PC-9 (cell line): ENCODE data around the gene VANGL2. TPM values are rescaled to one million over a fixed set of nuclear protein-coding genes. Genes with fewer than 3 reads are reported as not detected.

Experiments
- BruUV-seq: library from RNA; stranded (reverse); fragments of 400-500 nt; replicated peaks from 2 replicates; lab custom pipeline; 2021; lab: Mats Ljungman, UMichigan
- CTCF ChIA-PET: fragments of 300-600 bp; sonication (Branson Sonifier 250); formaldehyde crosslinking; loops from one replicate; lab custom pipeline; 2022; ENCODE audit warnings: antibody characterized with exemption; lab: Charles Lee
- POLR2A ChIA-PET: fragments of 300-600 bp; sonication (Branson Sonifier 250); formaldehyde crosslinking; loops from one replicate; lab custom pipeline; 2022; ENCODE audit warnings: antibody characterized with exemption; ENCODE audit not compliant: unreplicated experiment; lab: Charles Lee
- DNase-seq, 2 experiments: peaks; one replicate each; pipeline versions ENCODE4 v3.0.0 to v3.0.0-alpha.2; 2015 to 2022; ENCODE audit warnings: mixed read lengths in 1 of 2
- H2AFZ ChIP-seq: fragments of 200-600 bp; sonication (generic); 2 replicates; pipeline ENCODE4 v1.8.1; 2017; ENCODE audit warnings: antibody characterized with exemption
- H3F3A ChIP-seq: fragments of 200-600 bp; sonication (generic); 2 replicates; pipeline ENCODE4 v1.8.1; 2017; ENCODE audit warnings: antibody characterized with exemption, mild to moderate bottlenecking, low read depth; ENCODE audit not compliant: insufficient read depth
- H3K27ac ChIP-seq: fragments of 200-600 bp; sonication (generic); 2 replicates; pipeline ENCODE4 v1.6.1; 2016; ENCODE audit warnings: mixed run types
- H3K27me3 ChIP-seq: fragments of 200-600 bp; sonication (generic); 2 replicates; pipeline ENCODE4 v1.6.1; 2016; ENCODE audit warnings: low read depth, mixed run types; ENCODE audit not compliant: insufficient read depth
- H3K36me3 ChIP-seq: fragments of 200-600 bp; sonication (generic); 2 replicates; pipeline ENCODE4 v1.6.1; 2016; ENCODE audit warnings: low read depth, mixed run types
- H3K4me1 ChIP-seq: fragments of 200-600 bp; sonication (generic); replicated peaks from 2 replicates; pipeline ENCODE4 v1.6.1; 2016; ENCODE audit warnings: mixed run types; ENCODE audit not compliant: insufficient read depth
- H3K4me2 ChIP-seq: fragments of 200-600 bp; sonication (generic); 2 replicates; pipeline ENCODE4 v1.6.1; 2017; ENCODE audit warnings: mixed run types
- H3K4me3 ChIP-seq: fragments of 200-600 bp; sonication (generic); 2 replicates; pipeline ENCODE4 v1.6.1; 2016; ENCODE audit warnings: mixed run types
- H3K79me2 ChIP-seq: fragments of 200-600 bp; sonication (generic); 2 replicates; pipeline ENCODE4 v1.6.1; 2017; ENCODE audit warnings: low read depth, mixed run types
- H3K9me2 ChIP-seq: fragments of 200-600 bp; sonication (generic); 2 replicates; pipeline ENCODE4 v1.8.1; 2017; ENCODE audit warnings: mild to moderate bottlenecking; ENCODE audit not compliant: insufficient read depth
- H3K9me3 ChIP-seq: fragments of 200-600 bp; sonication (generic); 2 replicates; pipeline ENCODE4 v1.8.1; 2016; ENCODE audit warnings: low read depth; ENCODE audit not compliant: insufficient read depth
- H4K20me1 ChIP-seq: fragments of 200-600 bp; sonication (generic); 2 replicates; pipeline ENCODE4 v1.8.1; 2017; ENCODE audit not compliant: insufficient read depth
- EZH2 ChIP-seq: fragments of 200-600 bp; sonication (generic); IDR thresholded peaks from 2 replicates; pipeline ENCODE4 v1.8.0; 2017; ENCODE audit warnings: antibody characterized with exemption, low read depth
- intact Hi-C: fragments of 100-400 bp; cut with micrococcal nuclease; formaldehyde crosslinking; loops from one replicate; pipeline ENCODE4 v1.10.0; 2022; ENCODE audit not compliant: unreplicated experiment
- total RNA-seq: library from RNA; stranded (reverse); gene quantifications from 2 replicates; pipeline ENCODE4 v1.2.3, GENCODE V29; 2021
- TF ChIP-seq, protein P1 (sequence below): fragments of 200-600 bp; sonication (generic); conservative IDR thresholded peaks from 2 replicates; pipeline ENCODE4 v1.6.1; 2017; ENCODE audit warnings: mixed run types, antibody characterized with exemption, mild to moderate bottlenecking, moderate library complexity

The VANGL2 gene
- total RNA-seq, 1 experiment from 2014 or later = 12.4 TPM

DNA sequence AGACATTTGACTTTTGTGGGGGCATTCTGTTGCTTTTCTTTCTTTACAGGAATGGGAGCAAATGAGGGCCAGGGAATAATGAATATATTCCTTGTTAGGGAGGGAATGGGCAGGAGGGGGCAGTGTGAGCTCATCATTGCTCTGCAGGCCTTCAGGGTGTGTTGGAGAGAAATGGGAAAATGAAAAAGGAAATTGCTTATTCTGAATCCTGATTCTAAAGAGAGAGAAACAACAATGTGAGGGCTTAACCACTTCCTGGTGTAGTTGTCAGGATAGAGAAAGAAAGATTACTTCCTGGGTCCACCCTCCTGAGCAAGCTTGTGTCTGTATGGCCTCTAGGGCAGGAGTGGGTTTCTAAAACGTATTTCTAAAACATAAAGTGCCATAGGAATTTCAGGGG, 28.3 kb downstream of the VANGL2 start:
- H4K20me1 ChIP-seq = no peaks in the 10 kb centered on the region
- no peak overlapping the region for H2AFZ ChIP-seq
- intact Hi-C loops = loop anchor here (1.0 kb wide), 1 partner anchor 179 kb away; no protein-coding TSS in a partner anchor
- H3K9me3 ChIP-seq = no peaks in the 10 kb centered on the region
- no peaks in the 10 kb centered on the region for H3K4me1 ChIP-seq
- no peak overlapping the region for H3K4me2 ChIP-seq
- no TSS peak for BruUV-seq
- H3K27ac ChIP-seq = no peak overlapping the region
- H3K27me3 ChIP-seq = no peaks in the 10 kb centered on the region; the same call in none of the 2 replicates
- no peaks in the 10 kb centered on the region for H3K9me2 ChIP-seq
- ChIA-PET CTCF (interaction anchor here (0.5 to 0.7 kb wide), 2 partner anchors 20 to 179 kb away, joined by 3 to 4 read pairs; no protein-coding TSS in a partner anchor), POLR2A (no interaction called here)
- H3K4me3 ChIP-seq = no peak overlapping the region
- TF ChIP-seq, protein P1, sequence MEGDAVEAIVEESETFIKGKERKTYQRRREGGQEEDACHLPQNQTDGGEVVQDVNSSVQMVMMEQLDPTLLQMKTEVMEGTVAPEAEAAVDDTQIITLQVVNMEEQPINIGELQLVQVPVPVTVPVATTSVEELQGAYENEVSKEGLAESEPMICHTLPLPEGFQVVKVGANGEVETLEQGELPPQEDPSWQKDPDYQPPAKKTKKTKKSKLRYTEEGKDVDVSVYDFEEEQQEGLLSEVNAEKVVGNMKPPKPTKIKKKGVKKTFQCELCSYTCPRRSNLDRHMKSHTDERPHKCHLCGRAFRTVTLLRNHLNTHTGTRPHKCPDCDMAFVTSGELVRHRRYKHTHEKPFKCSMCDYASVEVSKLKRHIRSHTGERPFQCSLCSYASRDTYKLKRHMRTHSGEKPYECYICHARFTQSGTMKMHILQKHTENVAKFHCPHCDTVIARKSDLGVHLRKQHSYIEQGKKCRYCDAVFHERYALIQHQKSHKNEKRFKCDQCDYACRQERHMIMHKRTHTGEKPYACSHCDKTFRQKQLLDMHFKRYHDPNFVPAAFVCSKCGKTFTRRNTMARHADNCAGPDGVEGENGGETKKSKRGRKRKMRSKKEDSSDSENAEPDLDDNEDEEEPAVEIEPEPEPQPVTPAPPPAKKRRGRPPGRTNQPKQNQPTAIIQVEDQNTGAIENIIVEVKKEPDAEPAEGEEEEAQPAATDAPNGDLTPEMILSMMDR = peak; percentile 68
- TF ChIP-seq EZH2 = no peak
- H3F3A ChIP-seq = no peaks in the 10 kb centered on the region
- no peaks in the 10 kb centered on the region for H3K79me2 ChIP-seq
- DNase-seq = peak in 1 of 2 experiments; percentile 31
- H3K36me3 ChIP-seq = no peaks in the 10 kb centered on the region

DNA sequence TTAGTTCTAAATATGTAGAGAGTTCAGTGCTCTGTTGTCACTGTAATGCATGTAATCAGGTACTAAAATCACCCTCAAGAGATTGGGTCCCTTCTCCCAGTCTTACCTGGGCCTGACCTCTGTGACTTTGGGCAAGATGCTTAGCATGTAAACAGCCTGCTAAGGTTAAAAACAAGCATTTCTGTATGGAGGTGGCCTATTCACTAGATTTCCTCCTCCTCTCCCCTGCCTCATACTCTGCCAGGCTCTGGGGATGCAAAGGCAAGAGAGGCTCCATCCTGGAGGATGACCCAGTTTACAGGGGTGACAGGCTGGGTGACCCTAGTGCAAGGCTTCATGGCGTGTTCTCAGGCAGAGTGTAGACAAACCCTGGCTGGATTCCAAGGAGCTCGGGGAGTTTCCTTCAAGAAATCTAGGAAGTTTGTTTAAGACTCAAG, 28.8 kb downstream of the VANGL2 start:
- Histone ChIP-seq H3K27ac (no peak overlapping the region), H2AFZ (no peak overlapping the region), H3K27me3 (peaks cover 4% of the 10 kb centered on the region), H3K9me2 (no peaks in the 10 kb centered on the region), H3F3A (no peaks in the 10 kb centered on the region), H4K20me1 (no peaks in the 10 kb centered on the region), H3K9me3 (no peaks in the 10 kb centered on the region), H3K36me3 (no peaks in the 10 kb centered on the region), H3K4me3 (no peak overlapping the region), H3K4me1 (no peaks in the 10 kb centered on the region), H3K4me2 (no peak overlapping the region), H3K79me2 (no peaks in the 10 kb centered on the region)
- TF ChIP-seq, protein P1 = no peak
- TF ChIP-seq EZH2 = no peak
- intact Hi-C loops = no loop called here
- no TSS peak for BruUV-seq
- POLR2A ChIA-PET = no interaction called here
- CTCF ChIA-PET = no interaction called here
- no peak for DNase-seq

DNA sequence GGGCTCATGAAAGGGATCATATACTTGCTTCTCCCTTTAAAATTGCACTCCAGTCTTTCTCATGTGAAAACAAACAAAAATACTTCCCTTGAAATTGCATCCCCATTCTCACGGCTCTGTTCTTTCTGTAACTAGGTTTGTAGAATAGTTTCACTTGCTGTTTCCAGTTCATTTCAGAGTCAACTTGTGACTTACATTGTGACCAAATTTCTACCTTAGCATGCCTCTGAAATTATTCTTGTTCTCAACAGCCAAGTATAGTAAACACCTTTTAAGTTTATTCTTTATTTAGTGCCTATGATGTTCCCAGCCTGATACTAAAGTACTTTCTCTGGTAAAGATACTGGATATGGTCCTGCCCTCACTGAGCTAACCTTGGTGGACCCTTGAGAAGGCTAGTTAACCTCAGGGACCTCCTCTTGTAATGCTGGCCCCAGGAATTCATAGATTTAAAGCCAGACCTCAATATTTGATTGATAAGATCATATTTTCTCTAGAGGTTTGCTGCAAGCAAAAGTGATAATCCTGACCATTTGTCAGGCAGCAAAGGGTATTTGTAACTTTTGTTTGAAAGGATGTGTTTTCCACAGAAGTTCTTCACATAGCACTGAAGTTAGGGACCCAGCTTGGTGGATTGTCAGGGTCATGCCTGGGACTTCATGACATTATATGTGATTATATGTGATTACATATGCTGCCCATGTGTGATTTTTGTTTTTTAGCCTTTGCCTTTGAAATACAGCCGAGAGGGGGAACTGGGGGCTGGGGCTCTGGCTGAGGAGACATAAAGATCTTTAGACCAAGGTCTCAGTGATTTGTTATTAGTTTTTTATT, 29.6 kb downstream of the VANGL2 start:
- Histone ChIP-seq H3K4me2 (no peak overlapping the region), H3K79me2 (no peaks in the 10 kb centered on the region), H3K36me3 (no peaks in the 10 kb centered on the region), H3F3A (no peaks in the 10 kb centered on the region), H3K27me3 (peaks cover 12% of the 10 kb centered on the region), H3K27ac (no peak overlapping the region), H4K20me1 (no peaks in the 10 kb centered on the region), H2AFZ (no peak overlapping the region), H3K4me3 (no peak overlapping the region), H3K4me1 (no peaks in the 10 kb centered on the region), H3K9me2 (no peaks in the 10 kb centered on the region), H3K9me3 (no peaks in the 10 kb centered on the region)
- intact Hi-C loops = no loop called here
- DNase-seq = no peak
- no peak for TF ChIP-seq EZH2
- TF ChIP-seq, protein P1 = no peak
- CTCF ChIA-PET = no interaction called here
- no TSS peak for BruUV-seq
- POLR2A ChIA-PET = no interaction called here
